ENCODE results near the gene EXOG. TPM values are rescaled to one million over a fixed set of nuclear protein-coding genes. Genes with fewer than 3 reads are reported as not detected.

The EXOG gene
- total RNA-seq, 1 experiment from 2014 or later, result 8.3 TPM

GRCh38 chr3:38487323-38487722 is 8.8 kb upstream of the EXOG start:
- ChIA-PET POLR2A (no interaction called here), CTCF (no interaction called here), RAD21 (ENCODE audit: low non-redundant PET in 1 of 2, low total read pairs in 2 of 2, uncharacterized antibody in 2 of 2, unreplicated experiment in 2 of 2) (no interaction called here)
- intact Hi-C loops (cut with micrococcal nuclease), result no loop called here
- ATAC-seq (no peak), DNase-seq (ENCODE audit: low read depth, low spot score) (no peak)
- Histone ChIP-seq H3K27me3 (ENCODE audit: insufficient read depth, low read length) (no peaks in the 10 kb centered on the region), H3K4me3 (replicated peaks in 1 of 2; ENCODE audit: low read depth in 1 of 2, low read length in 2 of 2) (no peak overlapping the region), H3K9ac (ENCODE audit: low read length) (no peak overlapping the region), H3K27ac (ENCODE audit: low read depth, low read length) (no peak overlapping the region), H3K9me3 (ENCODE audit: control insufficient read depth in 1 of 2, insufficient read depth in 1 of 2, low read depth in 1 of 2, low read length in 2 of 2) (no peaks in the 10 kb centered on the region), H3K4me2 (ENCODE audit: low read length) (no peak overlapping the region), H3K4me1 (ENCODE audit: control insufficient read depth in 1 of 2, insufficient read depth in 2 of 2, low read length in 2 of 2) (no peaks in the 10 kb centered on the region), H3K79me2 (ENCODE audit: insufficient read depth, low read length) (no peaks in the 10 kb centered on the region), H2AFZ (ENCODE audit: low read depth, low read length, poor library complexity, severe bottlenecking) (no peak overlapping the region), H3K9me2 (ENCODE audit: insufficient read depth) (no peaks in the 10 kb centered on the region), H4K20me1 (ENCODE audit: insufficient read depth) (no peaks in the 10 kb centered on the region), H3K36me3 (ENCODE audit: control insufficient read depth in 1 of 2, insufficient read depth in 2 of 2, low read length in 2 of 2) (peaks cover 0 to 11% of the 10 kb centered on the region in 2 experiments; a peak in 3 of 4 replicates)
- TF ChIP-seq EZH2phosphoT487 (IDR thresholded peaks at IDR 0.05; ENCODE audit: borderline replicate concordance) (no peak), SIN3A (IDR thresholded peaks at IDR 0.05; ENCODE audit: low read depth) (no peak), ZFX (IDR thresholded peaks at IDR 0.05) (no peak), ZNF274 (IDR thresholded peaks at IDR 0.05; ENCODE audit: low read depth, low read length) (no peak), SRF (IDR thresholded peaks at IDR 0.05; ENCODE audit: low read depth) (no peak), ATF3 (IDR thresholded peaks at IDR 0.05) (no peak), ZBTB33 (IDR thresholded peaks at IDR 0.05; ENCODE audit: extremely low read depth, insufficient replicate concordance, low read length) (no peak)
- no TSS peak for BruUV-seq (replicated peaks)

- H3K4me1 ChIP-seq (ENCODE audit: control insufficient read depth in 1 of 2, insufficient read depth in 2 of 2, low read length in 2 of 2), result no peaks in the 10 kb centered on the region
- BruUV-seq (replicated peaks), result no TSS peak
- DNase-seq (ENCODE audit: low read depth, low spot score) (no peak), ATAC-seq (no peak)
- intact Hi-C loops (cut with micrococcal nuclease), result no loop called here
- H4K20me1 ChIP-seq (ENCODE audit: insufficient read depth), result no peaks in the 10 kb centered on the region
- ChIA-PET RAD21 (ENCODE audit: low non-redundant PET in 1 of 2, low total read pairs in 2 of 2, uncharacterized antibody in 2 of 2, unreplicated experiment in 2 of 2) (no interaction called here), POLR2A (no interaction called here), CTCF (no interaction called here)
- no peaks in the 10 kb centered on the region for H3K9me2 ChIP-seq (ENCODE audit: insufficient read depth)
- no peak overlapping the region for H3K4me3 ChIP-seq (replicated peaks in 1 of 2; ENCODE audit: low read depth in 1 of 2, low read length in 2 of 2)
- H3K4me2 ChIP-seq (ENCODE audit: low read length), result no peak overlapping the region
- no peaks in the 10 kb centered on the region for H3K79me2 ChIP-seq (ENCODE audit: insufficient read depth, low read length)
- H3K27me3 ChIP-seq (ENCODE audit: insufficient read depth, low read length), result no peaks in the 10 kb centered on the region
- H2AFZ ChIP-seq (ENCODE audit: low read depth, low read length, poor library complexity, severe bottlenecking), result no peak overlapping the region
- H3K9me3 ChIP-seq (ENCODE audit: control insufficient read depth in 1 of 2, insufficient read depth in 1 of 2, low read depth in 1 of 2, low read length in 2 of 2), result no peaks in the 10 kb centered on the region
- TF ChIP-seq SRF (IDR thresholded peaks at IDR 0.05; ENCODE audit: low read depth) (no peak), FOSL1 (IDR thresholded peaks at IDR 0.05; ENCODE audit: low read depth) (no peak), ZBTB33 (IDR thresholded peaks at IDR 0.05; ENCODE audit: extremely low read depth, insufficient replicate concordance, low read length) (no peak), JUND (IDR thresholded peaks at IDR 0.05) (no peak), EZH2 (IDR thresholded peaks at IDR 0.05) (no peak), CEBPB (IDR thresholded peaks at IDR 0.05; ENCODE audit: low read depth) (no peak), ZNF274 (IDR thresholded peaks at IDR 0.05; ENCODE audit: low read depth, low read length) (no peak), POLR2A (IDR thresholded peaks at IDR 0.05; ENCODE audit: borderline replicate concordance, extremely low read depth, insufficient read depth, insufficient read length) (no peak), CTCF (IDR thresholded peaks at IDR 0.05 in 2 of 3, conservative IDR thresholded peaks at IDR 0.05 in 1 of 3; ENCODE audit: borderline replicate concordance in 1 of 3, insufficient read depth in 1 of 3, low read depth in 2 of 3, low read length in 2 of 3) (no peak), SP1 (IDR thresholded peaks at IDR 0.05; ENCODE audit: low read depth) (no peak), ZFX (IDR thresholded peaks at IDR 0.05) (no peak), MAX (IDR thresholded peaks at IDR 0.05) (no peak)
- H3K36me3 ChIP-seq (ENCODE audit: control insufficient read depth in 1 of 2, insufficient read depth in 2 of 2, low read length in 2 of 2), result 0 out of 4 replicates have a peak, but pooled peaks cover 0 to 2% of the 10 kb centered on the region in 2 experiments
- H3K9ac ChIP-seq (ENCODE audit: low read length), result no peak overlapping the region
- no peak overlapping the region for H3K27ac ChIP-seq (ENCODE audit: low read depth, low read length)
These were observed 7.2 kb upstream of the EXOG start for GRCh38 chr3:38488949-38489348.
